LoVo (cell line): Measurements from ENCODE around the gene SH3BGRL2.

ENCODE experiments used
- DNase-seq: peaks from one replicate; pipeline ENCODE4 v3.0.0-alpha.2; 2016; ENCODE audit warnings: low spot score

Gene SH3BGRL2

GRCh38 chr6:79699606-79700005 lies 68.5 kb downstream of the SH3BGRL2 start:
- DNase-seq = no peak

- DNase-seq = no peak
Observed at GRCh38 chr6:79702691-79703090, 71.6 kb downstream of the SH3BGRL2 start.

- no peak for DNase-seq
Observed at GRCh38 chr6:79704200-79704599, 73.1 kb downstream of the SH3BGRL2 start.

DNA sequence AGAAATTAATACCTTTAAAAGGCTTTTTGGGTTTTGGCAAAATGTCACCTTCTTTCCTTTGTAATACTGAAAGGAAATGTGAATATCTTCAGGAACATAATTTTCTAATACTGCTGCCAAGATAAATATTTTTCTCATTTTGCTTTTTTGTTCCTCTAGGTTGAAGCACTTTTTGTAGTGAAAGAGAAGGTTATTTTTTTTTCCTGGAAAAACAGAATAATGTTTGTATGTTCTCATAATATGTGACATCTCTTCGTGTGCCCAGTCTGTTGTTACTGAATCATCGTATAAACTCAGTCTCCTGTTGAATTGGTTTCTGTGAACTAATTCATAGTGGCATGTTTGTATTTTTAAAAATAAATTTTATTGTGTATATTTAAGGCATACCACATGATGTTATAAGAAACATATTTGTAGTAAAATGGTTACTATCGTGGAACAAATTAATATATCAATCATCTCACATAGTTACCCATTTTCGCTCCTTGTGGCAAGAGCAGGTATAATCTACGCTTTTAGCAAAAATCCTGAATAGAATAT lies 74.4 kb downstream of the SH3BGRL2 start:
- no peak for DNase-seq

DNA sequence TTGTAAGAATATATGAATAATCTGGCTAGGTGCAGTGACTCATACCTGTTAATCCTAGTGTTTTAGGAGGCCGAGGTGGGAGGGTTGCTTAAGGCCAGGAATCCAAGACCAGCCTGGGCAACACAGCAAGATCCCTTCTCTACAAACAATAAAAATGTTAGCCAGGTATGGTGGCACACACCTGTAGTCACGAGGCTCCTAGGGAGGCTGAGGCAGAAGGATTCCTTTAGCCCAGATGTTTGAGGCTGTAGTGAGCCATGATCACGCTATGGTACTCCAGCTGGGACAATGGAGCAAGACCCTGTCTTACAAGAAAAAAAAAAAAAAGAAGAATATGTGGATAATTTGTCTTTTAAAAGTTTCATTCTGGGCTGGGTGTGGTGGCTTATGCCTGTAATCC lies 75.4 kb downstream of the SH3BGRL2 start:
- no peak for DNase-seq

GRCh38 chr6:79707621-79708020 lies 76.5 kb downstream of the SH3BGRL2 start:
- DNase-seq = no peak

DNA sequence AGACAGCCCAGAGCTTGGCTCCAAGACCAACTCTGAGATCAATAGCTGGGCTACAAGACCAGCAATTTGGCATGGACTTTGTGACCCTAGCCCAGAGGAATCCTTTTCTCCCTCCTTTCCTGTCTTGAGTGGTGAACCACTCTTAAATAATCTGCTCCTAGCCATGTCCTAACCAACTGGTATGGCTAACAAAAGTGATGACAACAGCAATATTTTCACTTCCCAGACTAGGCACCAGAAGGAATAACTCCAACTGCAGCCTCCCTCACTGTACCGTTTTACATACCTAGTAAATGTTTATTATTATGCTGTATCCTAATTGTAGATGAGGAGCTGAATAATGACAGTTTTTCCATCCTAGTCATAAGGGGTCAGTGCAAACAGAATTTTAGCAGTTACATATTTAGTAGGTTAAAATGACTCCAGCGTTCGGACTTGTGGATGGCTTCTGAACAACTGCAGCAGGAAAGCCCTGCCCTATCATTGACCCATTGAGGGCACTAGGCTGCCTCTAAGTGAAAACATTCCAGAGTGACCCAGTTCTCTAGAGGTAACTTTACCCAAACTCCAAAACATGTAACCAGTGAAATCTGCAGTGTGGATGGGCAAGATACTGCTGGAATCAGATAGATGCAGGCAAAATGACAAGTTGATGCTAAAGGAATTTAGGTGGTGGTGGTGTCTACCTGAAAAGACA lies 77.1 kb downstream of the SH3BGRL2 start:
- DNase-seq = no peak

- no peak for DNase-seq
Observed at GRCh38 chr6:79710127-79710526, 79.0 kb downstream of the SH3BGRL2 start.

GRCh38 chr6:79711167-79711566 lies 80.0 kb downstream of the SH3BGRL2 start:
- DNase-seq = no peak

DNA sequence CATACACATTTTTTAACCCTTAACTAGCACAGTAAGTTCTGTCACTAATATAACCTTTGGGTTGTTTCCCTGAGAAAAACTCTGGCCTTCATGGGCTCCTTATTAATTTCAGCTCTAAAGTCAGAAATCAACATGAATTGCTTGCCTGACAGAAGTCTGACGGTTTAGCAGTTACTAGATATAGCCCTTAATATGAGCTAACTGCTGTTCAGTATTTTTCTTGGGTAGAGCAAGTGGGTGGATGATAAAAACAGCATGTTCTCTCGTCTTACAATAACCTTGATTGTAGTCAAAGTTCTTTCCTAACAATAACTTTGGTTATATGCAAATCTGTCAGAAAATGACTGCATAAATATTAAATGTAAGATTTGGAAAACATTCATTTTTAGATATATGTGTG lies 81.0 kb downstream of the SH3BGRL2 start:
- no peak for DNase-seq

DNA sequence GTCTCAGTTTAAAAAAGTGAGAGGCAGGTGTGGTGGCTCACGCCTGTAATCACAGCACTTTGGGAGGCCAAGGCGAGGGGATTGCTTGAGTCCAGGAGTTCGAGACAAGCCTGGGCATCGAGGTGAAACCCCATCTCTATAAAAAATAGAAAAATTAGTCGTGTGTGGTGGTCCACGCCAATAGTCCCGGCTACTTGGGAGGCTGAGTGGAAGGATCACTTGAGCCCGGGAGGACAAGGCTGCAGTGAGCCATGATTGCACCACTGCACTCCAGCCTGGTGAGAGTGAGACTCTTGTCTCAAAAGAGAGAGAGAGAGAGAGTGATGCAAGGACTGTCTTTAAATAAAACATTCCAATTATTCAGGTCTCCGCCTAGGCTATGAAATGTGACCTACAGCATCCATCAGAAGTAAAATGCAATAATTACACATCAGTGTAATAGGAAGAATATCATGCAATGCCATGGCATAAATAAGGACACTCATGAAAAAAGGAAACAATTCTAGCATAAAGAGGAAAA lies 81.5 kb downstream of the SH3BGRL2 start:
- no peak for DNase-seq

GRCh38 chr6:79713701-79714322 lies 82.7 kb downstream of the SH3BGRL2 start:
- DNase-seq = peak; percentile 52

GRCh38 chr6:79717989-79718388 lies 86.9 kb downstream of the SH3BGRL2 start:
- DNase-seq = no peak

DNA sequence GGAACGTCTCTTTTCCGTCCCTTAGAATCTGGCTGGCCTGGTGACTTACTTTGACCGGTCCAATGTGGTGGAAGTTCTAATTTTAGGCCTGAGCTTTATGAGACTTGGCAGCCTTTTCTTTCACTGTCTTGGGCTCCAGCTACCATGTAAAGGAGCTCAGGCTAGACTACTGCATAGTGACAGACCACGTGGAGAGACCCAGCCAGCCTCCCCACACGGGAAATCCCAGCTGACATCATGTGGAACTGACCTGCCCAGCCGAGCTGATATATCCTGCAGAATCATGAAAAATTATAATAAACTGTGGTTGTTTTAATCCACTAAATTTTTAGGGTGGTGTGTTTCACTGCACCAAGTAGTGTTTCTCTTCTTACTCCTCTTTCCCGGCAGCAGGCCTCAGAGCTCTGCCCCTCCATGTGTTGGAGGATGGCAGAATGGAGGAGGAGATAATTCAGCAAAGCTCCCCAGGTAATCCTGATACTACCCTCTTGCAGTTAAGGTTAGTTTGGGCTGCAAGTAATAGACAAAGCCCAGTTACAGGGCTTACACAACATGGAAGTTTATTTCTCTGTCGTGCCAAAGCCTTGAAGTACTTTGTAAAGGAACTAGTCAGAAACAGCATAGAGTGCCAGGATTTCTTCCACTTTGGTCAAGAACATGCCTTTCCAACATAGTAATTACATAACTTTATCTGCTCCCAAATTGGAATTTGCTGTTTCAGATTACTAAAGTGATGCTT lies 87.5 kb downstream of the SH3BGRL2 start:
- DNase-seq = no peak

DNA sequence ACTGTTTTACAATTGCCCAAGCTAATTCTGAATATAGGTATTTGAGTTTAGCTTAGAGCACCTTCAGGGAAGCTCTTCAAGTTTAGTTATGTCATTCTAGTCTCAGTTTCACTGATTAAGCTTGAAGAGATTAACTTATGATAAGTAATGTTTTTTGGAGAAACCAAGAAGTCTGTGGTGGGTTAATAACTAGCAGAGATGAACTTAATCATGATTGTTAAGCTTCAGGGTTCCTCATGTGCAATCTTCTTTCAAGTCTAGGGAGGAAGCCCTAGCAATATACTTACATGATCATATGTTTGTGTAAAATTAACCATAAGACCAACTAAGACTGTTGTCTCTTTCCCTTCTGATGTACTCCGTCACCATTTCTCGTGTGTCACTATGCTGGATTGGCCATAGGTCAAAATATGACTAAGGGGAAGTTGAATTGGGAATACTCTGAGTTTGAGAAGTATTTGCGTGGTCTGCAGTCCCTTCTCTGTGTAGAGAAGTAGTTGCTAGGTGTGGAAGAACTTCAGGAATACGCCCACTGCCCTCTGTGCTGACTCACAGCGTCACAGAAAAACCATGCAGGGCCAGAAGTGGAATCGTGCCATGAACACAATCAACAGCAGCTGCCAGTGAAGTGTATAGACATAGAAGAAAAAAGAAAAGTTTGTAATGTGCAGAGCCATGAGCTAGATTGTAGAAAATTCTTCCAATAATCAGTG lies 88.3 kb downstream of the SH3BGRL2 start:
- DNase-seq = no peak

GRCh38 chr6:79724816-79725215 lies 93.7 kb downstream of the SH3BGRL2 start:
- DNase-seq = no peak

- no peak for DNase-seq
Observed at GRCh38 chr6:79731471-79731870, 100.3 kb downstream of the SH3BGRL2 start.

DNA sequence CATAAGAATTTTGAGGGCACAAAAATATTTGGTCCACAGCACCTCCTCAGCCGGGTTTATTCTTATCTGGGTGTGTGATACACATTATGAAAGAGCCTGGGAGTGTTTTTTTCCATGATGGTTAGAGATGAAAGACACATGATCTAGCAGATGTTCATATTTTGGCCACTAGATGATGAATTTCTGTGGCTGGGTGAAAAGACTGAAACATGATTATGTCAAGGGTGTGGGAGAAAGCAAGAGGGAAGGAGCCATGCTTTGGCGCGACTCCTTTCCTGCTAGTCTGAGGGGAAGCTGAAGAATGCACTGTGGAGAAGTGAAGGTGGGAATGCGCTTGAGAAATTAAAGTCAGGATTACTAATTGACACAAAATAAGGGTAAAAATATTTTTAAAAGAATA lies 102.3 kb downstream of the SH3BGRL2 start:
- DNase-seq = no peak

- DNase-seq = no peak
Observed at GRCh38 chr6:79734374-79734773, 103.2 kb downstream of the SH3BGRL2 start.

DNA sequence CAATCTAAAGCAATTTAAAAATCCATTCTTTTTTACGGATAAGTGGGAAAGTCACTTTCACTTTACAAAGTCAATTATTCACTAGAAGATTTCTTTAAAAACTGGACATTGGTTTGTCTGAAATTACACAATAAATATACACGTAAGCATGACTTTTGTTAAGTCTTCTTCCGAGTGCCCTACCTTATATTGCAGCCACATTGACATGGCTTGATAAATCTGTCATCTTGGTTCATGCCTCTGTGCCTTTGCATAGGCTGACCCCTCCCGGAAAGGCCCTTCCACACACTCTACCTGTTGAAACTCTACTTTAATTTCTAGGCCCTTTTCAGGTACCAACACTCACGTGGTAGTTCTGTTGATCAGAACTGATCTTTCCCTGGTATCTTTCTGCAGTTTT lies 104.1 kb downstream of the SH3BGRL2 start:
- DNase-seq = no peak

DNA sequence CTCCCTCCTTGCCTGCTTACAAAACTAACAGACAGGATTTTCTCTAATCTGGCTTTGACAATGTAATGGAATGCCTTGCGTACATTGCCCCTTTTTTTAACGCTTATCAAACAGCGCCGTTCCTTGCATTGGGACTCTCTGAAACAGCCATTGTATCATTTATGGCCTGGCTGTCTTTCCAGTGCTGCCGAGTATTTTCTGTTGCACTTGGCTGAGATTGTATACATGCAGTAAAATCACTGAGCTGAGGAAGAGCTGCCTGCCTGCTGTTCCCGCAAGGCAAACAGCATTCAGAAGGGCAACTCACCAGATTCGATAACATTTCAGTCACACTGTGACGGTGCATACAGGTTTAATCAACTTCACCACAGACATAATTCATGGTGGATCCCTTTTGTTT lies 106.0 kb downstream of the SH3BGRL2 start:
- no peak for DNase-seq

DNA sequence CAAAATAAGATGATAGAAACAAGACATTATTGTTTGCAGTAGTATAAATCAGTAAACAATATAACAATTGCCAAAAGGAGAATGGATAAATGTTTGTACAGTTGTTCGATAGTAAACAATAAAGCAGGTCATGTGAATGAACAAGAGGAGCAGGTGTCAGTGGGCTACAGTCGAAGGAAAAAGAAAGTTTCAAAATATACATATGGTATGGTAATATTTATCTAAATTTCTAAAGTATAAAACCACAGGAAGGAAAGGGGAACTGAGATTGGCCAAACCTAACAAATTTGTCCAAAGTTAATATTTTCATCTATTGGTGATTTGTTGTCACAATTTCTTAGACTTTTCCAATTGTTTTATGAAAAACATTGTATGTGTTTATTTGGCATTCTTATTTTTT lies 110.9 kb downstream of the SH3BGRL2 start:
- DNase-seq = no peak
